GM20431 (cell line): ENCODE measurements around the gene SERPINA12.

Experiments
- in situ Hi-C: fragments of 300-500 bp; cut with MseI, MboI; formaldehyde crosslinking; loops from one replicate; pipeline ENCODE4 v1.15.0; 2020; ENCODE audit warnings: low sequenced_read_pairs; ENCODE audit not compliant: unreplicated experiment

Gene SERPINA12, protein sequence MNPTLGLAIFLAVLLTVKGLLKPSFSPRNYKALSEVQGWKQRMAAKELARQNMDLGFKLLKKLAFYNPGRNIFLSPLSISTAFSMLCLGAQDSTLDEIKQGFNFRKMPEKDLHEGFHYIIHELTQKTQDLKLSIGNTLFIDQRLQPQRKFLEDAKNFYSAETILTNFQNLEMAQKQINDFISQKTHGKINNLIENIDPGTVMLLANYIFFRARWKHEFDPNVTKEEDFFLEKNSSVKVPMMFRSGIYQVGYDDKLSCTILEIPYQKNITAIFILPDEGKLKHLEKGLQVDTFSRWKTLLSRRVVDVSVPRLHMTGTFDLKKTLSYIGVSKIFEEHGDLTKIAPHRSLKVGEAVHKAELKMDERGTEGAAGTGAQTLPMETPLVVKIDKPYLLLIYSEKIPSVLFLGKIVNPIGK

DNA sequence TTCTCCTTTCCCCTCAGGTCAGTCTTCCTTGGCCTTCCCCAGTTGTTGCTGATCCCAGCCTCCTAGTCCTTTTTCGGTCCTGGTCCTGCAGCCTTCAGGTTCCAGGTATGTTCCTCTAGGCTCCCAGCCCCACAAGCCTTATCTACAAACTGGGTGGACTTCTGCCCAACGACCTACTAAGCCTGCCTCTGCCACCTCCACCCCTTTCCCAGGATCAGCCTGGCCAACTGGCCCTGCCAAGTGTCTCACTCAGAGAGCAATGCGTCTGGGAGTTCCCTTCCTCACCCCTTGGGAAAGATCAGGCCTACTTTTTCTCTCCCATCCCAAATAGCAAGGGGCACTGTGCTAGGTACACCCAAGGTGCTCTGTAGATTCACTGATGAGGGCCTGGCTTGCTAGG, at the start of gene SERPINA12:
Gene SERPINA12 (minus strand): TSS at position 114 of the 400 bp plus-strand sequence. CDS start 11,072 bp downstream, outside the sequence.
- in situ Hi-C loops, result no loop called here

DNA sequence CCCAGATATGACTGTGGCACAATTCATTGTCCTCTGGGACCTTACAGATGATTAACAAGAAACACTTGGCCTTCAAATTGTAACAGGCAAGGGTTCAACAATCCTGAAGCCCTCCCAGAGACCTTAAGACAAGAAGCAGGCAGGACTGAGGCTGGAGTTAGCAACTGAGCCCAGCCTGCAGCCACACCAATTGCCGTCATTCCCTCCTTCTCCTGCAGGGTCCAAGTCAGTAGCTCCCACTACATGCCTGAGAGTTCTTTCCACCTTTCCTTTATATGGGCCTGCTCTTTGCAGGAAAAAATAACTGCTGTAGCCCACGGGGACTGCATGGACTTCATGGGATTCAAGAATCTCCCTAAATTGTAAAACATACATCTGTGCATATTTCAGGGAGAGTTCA, 49.6 kb upstream of the SERPINA12 start:
- in situ Hi-C loops, result no loop called here

DNA sequence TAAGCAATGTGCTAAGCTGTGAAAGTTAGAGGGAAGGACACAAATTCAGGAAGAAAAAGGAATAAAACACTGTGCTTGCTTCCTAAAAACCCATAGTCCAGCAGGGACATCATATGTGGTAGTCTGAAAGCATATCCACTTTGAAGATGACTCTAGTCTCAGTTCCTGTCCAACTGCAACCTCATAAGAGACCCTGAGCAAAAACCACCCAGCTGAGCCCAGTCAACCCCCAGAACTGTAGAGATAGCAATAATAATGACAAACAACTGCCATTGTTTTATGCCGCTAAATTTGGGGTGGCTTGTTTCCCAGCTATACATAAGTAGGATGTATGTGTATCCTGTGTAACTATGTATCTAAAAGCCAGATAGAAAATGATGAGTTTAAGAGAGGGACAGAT, 48.1 kb upstream of the SERPINA12 start:
- in situ Hi-C loops, result no loop called here

DNA sequence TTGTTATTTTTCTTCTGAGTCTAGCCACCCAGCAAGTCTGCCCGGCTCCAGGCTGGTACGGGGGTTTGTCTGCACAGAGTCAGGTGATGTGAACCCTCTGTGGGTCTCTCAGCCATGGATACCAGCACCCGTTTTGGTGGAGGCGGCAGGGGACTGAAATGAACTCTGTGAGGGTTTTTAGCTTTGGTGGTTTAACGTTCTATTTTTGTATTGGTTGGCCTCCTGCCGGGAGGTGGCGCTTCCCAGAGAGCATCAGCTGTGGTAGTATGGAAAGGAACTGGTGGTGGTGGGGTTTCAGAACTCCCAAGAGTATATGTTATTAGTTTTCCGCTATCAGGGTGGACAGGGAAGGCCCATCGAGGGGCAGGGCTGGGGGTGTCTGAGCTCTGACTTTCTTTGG, 46.7 kb upstream of the SERPINA12 start:
- in situ Hi-C loops, result no loop called here

DNA sequence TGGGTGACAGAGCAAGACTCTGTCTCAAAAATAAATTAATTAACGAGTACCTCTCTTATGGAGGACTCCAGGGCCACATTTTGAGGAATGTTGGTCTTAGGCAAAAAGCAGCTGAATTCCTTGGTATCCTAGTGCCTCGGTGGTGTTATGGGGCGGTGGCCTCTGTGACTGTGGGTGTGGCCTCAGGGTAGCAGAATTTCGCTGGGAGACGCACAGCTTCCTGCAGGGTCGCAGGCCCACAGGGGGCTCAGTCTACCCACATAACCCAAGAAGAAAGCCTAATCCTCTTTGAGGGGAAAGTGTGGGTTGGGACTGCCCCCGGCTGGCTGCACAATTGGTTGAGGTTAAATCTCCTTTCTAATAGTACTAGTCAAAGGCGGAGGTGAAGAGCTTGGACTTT, 40.8 kb upstream of the SERPINA12 start:
- in situ Hi-C loops, result no loop called here

DNA sequence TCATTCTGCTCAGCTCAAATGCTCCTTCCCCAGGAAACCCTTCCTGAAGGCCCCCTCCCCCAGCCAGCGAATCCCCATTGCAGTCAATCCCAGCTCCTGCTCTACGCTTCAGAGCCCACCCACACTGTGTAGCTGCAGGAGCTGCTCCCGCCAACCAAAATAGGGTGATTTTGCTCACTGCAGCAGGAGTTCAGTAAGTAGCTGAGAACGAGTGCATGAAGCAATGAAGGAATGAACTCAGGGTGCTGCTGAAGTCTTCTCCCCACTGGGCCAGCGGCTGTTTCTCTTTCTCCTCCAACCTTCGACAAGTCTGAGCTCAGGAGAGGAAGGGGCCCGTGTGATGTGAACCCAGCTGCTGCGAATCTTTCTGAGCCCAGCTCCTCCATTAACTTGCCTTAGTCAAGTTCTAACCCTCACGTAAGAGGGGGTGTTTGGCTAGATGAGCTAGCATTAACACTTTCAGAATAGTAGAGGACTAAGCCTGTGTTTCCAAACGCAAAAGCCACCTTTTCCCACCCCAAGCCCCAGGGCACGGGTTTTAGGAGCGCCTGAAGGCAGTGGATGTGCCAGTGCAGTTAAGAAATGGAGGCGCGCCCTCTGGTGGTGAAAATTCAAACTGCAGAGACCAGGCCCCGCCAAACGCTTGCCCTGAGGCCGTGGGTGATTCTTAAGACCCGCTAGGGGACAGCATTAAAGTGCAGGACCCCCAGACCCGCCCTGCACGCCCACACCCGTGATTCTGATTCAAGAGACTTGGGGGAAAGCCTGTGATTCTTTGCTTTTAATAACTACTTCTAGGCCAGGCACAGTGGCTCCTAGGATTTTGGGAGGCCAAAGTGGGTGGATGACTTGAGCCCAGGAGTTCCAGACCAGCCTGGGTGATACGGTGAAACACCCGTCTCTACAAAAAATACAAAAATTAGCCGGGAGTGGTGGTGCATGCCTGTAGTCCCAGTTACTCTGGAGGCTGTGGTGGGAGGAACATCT, 40.0 kb upstream of the SERPINA12 start:
- in situ Hi-C loops, result no loop called here

DNA sequence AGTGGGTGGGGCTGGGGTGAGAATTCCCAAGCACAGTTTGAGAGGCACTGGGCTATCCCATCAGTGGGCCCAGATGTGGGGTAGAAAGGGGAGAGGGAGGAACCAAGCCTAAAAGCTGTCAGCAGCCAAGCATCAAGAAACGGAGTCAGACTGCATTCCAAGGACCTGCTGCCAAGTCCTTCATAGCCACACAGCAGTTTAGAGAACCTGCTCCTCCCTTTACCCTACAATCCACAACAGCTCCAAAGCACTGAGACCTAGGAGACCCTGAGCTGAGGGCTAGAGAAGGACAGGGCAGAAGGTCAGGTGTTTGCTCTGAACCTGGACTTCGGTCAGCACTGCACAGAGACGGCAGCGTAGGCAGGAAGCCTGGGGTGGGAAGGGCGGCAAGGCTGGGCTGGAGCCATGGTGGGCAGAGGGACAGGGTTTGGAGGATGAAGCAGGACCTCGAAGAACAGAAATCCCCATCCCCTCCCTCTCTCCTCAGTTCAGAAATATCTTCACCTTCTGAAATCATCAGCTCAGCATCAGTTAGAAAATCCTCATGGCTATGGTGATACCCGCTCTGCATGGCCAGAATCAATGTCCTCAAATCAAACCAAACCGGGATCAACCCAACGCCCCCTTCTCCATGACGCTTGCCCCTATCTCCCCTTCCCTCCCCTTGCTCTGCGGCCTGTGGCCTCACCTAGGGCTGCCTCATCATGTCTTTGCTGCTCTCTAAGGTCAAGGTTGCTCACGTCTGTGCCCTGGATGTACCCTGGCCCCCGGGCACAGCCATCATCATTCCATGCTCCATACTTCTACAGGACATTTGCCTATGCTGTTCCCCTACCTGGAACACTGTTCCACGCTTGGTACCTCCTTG, 39.1 kb upstream of the SERPINA12 start:
- in situ Hi-C loops, result no loop called here

DNA sequence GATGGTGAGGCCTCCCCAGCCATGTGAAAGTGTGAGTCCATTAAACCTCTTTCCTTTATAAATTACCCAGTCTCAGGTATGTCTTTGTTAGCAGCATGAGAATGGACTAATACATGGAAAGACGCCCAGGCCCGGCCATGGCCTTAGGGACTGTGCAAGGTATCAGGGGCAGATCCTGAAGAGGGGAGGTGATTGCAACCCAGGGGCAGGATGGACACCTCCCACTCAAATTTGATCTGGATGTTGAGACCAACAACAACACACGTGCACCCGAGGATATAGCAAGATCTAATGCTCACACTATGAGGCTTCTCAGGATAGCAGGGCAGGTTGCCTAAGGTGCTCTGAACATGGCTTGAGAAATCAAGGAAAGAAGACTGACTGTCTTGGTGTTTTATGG, 38.5 kb upstream of the SERPINA12 start:
- in situ Hi-C loops, result no loop called here

DNA sequence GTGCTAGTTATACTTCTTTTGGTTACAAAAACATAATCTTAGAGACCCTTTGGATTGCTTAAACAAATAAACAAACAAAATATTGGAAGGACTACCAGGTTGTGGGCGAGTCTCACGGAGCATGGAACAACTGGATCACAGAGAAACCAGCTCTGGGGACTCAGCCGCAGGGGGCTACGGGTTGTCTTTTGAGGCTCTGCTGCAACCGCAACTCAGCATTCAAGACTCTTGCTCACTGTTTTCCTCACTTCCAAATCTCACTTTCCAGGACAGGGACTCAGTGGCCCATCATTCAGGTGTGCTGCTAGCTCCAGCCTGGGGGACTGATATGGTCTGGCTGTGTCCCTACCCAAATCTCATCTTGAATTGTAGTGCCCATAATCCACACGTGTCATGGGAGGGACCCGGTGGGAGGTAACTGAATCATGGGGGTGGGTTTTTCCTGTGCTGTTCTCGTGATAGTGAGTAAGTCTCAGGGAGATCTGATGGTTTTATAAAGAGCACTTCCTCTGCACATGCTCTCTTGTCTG, 37.9 kb upstream of the SERPINA12 start:
- in situ Hi-C loops, result no loop called here

DNA sequence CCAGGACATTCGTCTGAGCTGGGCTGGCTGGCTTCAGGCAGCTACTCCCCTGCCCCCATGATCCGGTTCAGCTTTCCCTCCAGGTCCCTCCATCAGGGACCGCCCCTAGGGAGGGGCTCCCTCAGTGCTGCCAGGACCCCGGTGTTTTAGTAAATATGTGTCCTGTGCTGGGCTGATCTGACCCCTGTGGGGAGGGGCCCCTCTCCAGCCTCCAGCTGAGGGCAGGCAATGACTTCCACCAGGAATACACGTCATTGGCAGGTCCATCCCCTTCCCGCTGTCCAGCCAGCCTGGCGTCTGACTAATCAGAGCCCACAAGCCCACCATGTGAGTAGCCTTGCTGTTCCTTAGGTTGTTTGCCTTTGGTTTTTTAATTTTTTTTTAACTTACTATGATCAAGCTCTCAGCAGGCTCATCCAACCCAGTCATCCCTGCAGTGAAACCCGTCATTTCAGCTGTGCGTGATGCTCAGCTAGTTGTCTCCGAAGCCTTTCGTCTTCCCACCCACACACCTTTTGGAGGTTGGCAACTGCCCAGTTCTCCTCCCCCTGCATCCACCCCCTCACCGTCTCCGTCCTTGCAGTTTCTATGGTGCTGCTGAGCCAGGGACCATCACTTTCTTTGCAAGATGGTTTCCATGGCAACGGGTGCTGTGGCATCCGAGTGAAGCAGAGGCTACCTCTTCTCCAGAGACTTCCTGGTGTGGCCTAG, 36.0 kb upstream of the SERPINA12 start:
- in situ Hi-C loops, result no loop called here

DNA sequence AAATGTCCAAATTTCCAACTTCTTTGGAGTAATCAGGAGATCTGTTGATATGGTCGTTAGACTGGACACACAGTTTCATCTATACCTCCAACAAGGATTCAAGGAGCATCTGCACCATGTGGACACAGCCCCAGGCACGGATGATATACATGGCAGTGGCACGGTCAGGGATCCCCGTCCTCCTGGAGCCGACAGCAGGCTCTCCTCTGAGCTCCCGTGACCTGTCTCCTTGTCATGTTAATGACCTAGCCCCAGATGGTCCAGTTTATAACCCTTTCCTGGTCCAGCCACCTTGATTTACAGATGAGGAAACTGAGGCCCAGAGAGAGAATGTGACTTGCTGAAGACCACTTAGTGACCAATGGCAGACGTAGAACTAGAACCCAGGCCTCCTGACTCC, 35.5 kb upstream of the SERPINA12 start:
- in situ Hi-C loops, result no loop called here

DNA sequence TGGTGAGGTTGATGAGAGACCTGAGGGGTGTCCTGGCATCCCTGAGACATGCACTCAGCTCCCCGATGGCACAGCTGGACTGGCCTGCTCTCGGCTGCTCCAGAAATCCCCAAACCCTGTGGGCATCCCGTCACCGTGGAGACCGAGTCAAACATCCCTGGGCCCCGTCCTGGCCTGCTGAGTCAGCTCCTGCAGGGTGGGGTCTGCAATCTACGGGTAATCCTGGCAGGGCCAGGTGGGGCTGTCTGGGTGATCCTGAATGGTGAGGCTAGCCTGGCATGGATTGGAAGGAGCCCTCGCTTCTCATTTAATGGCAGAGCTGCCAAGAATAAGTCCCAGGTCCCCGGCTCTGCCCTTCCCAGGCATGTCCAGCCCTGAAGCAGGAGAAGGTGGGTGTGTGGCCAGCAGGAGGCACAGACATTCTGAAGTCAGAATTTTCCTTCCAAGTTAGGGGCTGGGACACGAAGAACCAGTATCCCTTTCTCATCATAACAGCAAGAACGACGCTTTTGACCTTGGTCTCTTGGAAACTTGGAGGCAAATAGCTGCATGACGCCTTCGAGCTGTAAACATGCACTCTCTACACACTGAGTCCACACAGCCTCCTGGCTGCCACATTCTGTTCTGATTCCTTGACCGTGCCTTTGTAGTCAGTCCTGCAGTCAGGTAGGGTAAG, 34.3 kb upstream of the SERPINA12 start:
- in situ Hi-C loops, result no loop called here

DNA sequence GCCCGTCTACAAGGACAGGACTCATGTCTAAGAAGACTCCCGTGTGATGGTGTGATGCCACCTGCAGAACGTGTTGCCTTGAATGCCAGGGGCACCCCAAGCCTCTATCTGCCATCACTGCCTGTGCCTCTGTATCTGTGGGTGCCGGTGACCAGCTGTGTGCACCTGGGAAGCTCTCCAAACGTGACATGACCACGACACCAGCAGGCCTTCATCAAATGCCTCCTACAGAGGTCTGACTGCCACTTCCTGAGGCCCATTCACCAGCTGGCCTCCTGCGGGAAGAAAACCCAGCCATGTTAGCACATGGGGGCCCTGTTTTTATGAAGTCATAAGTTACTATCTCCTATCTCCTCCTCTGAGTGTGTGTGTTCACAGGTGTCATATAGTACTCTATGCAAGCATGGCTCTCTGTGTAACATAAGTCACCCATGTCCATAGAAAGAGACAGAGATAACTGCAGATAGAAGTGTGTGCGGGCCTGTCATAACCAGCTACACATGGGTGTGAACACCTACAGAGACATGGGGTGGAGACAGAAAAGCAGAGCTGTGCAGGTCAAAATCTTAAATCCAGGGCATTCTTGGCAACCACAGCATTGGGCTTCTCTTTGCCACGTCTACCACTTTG, 33.7 kb upstream of the SERPINA12 start:
- in situ Hi-C loops, result no loop called here

DNA sequence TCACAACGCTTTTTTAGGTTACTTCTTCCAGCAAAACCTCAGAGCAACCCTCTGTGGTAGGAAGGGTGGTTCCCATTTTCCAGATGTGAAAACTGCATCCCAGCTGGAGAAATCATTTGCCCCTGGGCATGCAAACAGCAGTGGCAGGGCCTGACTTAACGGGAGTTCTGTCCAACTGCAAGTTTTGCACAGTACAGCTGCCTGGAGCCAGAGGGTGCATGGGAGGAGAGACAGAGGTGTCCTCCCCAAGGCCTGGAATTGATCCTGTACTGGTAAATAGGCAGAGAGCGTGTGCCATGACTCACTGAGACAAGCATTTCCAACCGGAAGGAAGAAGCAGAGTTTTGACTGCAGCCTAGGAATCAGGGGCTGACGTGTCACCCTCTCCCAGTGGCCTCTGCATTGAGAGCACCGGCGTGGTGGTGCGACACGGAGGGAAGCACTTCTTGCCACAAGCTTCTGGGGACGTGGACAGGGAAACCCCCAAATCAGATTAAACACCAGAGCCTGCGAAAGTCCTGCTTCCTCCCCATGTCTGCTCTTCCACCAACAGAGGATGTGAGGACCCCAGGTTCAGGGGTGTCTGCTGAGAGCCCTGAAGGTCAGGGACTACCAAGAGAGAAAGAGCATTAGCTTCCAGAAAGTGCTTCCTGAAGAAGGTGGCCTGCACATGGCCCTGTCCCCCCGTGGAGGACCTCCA, 33.0 kb upstream of the SERPINA12 start:
- in situ Hi-C loops, result no loop called here

DNA sequence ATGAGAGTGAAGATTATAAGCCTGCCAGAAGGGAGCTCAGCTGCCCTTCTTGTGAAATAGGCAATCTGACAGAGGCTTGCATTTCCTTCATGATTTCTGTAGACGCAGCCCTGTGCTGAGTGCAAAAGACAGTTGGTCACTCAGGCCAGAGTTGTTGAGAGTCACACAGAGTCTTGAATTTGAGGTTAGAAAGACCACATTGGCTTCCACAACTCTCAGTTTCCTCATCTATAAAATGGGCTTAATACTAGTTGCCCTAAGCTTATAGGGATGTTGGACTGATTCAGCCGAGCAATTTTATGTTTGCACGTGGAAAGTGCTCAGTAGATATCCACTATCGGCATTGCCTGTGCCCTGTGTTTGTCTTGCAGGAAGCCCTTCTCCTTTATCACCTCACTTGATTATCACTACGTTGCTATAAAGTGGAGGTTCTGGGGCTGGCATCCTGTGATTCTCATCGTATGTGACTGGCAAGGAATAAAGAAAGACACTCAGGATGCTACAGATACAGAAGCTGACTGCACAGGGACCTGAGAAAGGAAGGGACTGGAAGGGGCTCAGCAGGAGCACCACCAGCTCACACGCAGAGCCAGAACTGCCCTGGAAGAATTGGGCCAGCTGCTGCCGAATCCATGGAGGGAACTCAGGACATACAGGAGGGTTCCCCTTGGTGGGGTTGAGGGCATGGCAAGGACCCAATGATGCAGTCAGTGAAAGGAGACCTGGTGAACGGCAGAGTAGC, 32.1 kb upstream of the SERPINA12 start:
- in situ Hi-C loops, result no loop called here

DNA sequence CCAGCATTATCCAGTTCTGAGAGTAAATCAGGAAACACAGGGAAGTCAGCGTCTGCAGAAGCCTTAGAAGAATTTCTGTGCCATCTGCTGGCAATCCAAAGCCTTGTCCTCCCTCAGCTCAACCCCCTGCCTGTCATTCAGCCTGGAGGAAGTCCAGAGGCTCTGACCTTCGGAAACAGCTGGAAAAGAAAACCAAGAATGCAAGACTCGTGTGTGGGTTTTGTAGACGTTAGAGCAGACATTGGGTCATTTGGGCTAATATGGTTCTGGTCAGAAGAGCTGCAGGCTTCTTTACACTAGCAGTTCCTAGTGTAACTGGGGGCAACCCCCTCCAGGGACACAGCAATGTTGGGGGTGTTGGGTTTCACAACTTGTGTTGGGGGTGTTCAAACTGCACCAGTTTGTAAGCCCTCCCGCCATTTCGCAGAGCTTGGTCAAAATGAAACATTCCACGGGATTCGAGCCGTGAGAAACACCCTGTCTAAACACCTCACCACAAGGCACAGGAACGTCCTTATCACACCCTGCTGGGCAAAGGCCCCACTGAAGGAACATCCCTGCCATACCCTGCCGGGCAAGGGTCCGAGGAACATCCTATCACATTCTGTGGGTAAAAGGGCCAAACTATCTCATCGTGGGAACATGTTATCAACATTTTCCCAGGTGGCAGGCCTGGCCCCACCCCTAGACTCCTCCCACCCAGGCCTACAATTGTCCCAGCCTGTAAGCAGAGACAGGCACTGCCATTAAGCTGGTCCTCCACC, 30.9 kb upstream of the SERPINA12 start:
- in situ Hi-C loops, result no loop called here
